NCI-H1436 (cell line): ENCODE measurements around the gene SOX6.
"Not testable (repeated sequence)": the region's sequence is repeated elsewhere in the genome, so short reads cannot be mapped to it uniquely, and the experiment has no call there.

ENCODE experiments used
- DNase-seq: peaks from one replicate; lab custom pipeline; 2025; lab: John Stamatoyannopoulos, UW

Gene SOX6

GRCh38 chr11:16356057-16356760 is at the start of gene SOX6:
SOX6 (minus strand) TSS chr11:16356546; CDS start chr11:16341248, 15,298 bp downstream.
- DNase-seq: no peak

DNA sequence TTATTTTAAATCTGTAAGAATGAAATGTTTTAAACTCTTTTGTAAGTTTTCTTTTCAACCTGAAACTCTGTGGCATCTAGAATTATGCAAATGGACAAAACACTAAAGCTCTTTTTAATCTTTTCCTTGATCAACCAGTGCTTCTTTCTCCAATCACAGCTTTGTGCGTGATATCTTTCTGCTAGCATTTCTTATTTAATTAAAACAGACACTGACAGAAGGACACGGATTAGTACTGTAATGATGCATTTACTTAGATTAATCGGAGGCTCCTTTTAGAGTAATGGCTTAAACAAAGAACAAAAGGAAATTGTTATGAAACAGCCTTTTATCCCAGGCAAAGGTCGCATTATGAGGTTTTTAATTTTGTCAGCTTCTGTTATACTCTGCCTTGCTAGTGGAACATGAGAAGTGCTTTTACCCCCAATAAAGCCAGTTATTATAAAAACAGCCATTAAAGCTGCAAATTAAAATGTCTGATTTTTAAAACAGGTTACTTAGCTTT is 48.5 kb upstream of the SOX6 start:
- peak; percentile 50 for DNase-seq

DNA sequence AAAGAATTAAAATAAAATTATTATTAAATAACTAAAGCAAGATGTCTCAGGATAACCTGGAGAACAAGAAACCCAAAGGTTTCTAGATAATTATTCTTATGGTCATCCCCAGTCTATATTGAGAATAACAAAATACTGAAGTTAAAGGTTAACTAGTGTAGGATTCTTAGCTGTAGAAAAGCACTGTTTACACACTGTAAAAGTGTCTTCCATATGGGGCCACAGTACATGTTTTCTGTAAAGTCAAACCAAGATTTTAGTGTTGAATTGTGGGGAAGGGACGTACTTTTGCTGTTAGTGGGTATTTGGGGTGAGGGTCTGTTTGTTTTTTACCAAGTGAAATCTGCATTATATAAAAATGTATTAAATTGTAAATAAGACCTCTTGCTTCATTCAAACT is 47.5 kb upstream of the SOX6 start:
- DNase-seq: no peak

DNA sequence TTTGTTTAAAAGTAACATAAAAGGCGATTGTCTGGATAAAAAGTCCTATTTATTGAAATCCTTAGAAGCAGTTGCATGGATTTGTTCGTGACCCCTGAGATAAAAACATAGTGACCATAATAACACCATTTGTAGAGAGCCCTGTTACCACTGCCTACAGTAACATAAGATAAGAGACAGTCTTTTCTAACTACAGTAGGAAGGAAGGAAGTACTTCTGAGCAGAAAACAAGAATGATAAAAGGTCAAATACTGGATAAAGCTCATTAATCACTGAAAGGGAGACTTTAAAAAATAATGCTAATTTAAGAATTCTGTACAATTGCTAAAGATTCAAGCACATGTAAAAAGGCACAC is 47.1 kb upstream of the SOX6 start:
- no peak for DNase-seq

GRCh38 chr11:16402654-16403447 is 46.5 kb upstream of the SOX6 start:
- no peak for DNase-seq

DNA sequence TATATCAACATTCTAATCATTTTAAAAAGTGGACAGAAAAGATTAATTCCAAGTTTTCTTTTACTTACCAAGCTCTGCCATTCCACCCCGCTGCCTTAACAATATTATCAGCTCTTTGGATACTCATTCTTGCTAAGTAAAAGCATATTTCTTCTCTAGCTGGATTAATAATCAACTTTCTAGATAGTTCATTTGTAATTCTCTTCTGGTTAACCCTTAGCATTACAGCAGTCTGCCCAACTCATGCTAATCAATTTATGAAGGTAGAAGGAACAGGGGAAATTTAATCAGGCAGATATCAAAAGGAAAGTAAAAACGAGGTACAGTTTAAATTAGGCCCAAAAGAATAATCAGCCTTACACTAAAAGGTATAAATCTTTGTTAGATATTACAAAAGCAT is 41.0 kb upstream of the SOX6 start:
- DNase-seq: no peak

DNA sequence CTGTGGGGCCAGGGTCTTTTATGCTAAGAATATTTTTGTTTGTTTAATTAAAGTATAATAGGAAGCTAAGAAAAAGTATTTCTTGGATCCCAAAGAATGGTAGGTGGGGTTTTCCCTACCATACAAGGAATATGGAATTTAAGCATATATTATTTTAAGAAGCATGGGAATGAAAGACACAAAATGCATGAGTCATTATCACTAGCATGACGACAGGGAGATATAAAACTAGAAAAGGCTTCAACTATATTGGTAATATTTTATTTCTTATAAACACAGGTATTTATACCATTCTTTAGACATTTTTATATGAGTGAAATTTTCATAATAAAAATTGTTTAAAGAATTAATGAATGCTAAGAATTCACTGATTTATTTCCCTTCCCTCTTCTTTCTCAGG is 39.3 kb upstream of the SOX6 start:
- DNase-seq: no peak

DNA sequence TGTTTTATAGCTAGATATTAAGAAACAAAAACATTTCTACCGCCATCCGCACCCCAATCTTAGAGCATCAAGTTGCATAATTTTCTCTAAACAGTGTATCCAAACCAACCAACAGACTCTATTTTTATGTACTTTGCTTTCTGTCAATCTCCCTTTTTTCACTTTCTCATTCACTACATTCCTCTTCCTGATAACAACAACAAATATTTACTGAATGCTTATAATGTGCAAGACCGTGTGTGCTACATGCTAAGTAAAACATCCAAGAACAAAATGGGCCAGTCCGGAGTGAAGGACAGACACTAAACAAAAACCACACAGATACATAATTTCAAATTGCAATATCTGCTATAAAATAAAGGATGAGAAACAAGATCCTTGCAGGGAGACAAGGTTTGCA is 38.6 kb upstream of the SOX6 start:
- DNase-seq: no peak

GRCh38 chr11:16393340-16393739 is 37.0 kb upstream of the SOX6 start:
- DNase-seq: no peak

- no peak for DNase-seq
These were observed 36.3 kb upstream of the SOX6 start for GRCh38 chr11:16392616-16393015.

- not testable (repeated sequence) for DNase-seq
These were observed 34.5 kb upstream of the SOX6 start for GRCh38 chr11:16390826-16391225.

GRCh38 chr11:16385099-16385498 is 28.8 kb upstream of the SOX6 start:
- no peak for DNase-seq

DNA sequence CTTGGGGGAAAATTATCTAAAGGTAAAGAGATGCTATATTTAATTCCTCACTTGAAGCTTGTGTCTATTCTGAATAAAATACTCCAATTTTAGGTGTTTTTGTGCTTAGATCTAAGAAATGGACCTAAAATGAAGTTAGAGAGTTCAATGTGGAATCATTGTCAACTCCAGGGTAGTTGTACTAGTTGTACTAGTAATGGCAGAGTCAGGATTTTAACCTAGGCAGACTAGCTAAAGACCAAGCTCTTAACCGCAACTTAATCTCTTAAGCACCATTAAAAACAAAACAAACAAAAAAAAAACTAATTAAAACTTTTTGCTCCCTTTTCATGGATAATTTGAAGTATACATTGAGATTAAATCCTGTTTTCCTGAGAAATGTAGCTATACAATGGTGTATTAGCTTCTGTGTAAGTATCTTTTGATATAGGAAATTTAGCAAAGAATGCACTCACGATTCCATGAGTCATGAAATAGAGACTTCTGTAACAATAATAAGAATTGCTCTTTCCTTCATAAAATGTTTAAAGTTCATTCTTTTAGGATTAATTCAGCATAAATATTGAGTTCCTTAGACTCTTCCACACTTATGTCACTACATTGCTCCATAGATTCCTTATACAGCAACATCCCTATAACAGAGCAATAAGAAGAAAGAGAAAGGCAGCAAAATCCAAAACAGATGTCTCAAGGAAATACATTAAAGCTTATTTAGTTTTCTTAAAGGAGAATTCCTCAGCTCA is 26.5 kb upstream of the SOX6 start:
- no peak for DNase-seq

- no peak for DNase-seq
These were observed 25.8 kb upstream of the SOX6 start for GRCh38 chr11:16382186-16382585.

GRCh38 chr11:16380941-16381568 is 24.7 kb upstream of the SOX6 start:
- no peak for DNase-seq

- no peak for DNase-seq
These were observed 22.6 kb upstream of the SOX6 start for GRCh38 chr11:16378906-16379305.

GRCh38 chr11:16377746-16378145 is 21.4 kb upstream of the SOX6 start:
- no peak for DNase-seq

DNA sequence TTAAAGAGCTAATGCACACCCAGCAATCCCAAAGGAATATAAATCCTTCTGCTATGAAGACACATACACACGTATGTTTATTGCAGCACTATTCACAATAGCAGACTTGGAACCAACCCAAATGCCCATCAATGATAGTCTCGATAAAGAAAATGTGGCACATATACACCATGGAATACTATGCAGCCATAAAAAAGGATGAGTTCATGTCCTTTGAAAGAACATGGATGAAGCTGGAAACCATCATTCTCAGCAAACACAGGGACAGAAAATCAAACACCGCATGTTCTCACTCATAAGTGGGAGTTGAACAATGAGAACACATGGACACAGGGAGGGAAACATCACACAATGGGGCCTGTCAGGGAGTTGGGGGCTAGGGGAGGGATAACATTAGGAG is 19.3 kb upstream of the SOX6 start:
- not testable (repeated sequence) for DNase-seq

- no peak for DNase-seq
These were observed 17.4 kb upstream of the SOX6 start for GRCh38 chr11:16373768-16374167.

- no peak for DNase-seq
These were observed 16.0 kb upstream of the SOX6 start for GRCh38 chr11:16372355-16372754.

- DNase-seq: no peak
These were observed 10.9 kb upstream of the SOX6 start for GRCh38 chr11:16367252-16367651.

DNA sequence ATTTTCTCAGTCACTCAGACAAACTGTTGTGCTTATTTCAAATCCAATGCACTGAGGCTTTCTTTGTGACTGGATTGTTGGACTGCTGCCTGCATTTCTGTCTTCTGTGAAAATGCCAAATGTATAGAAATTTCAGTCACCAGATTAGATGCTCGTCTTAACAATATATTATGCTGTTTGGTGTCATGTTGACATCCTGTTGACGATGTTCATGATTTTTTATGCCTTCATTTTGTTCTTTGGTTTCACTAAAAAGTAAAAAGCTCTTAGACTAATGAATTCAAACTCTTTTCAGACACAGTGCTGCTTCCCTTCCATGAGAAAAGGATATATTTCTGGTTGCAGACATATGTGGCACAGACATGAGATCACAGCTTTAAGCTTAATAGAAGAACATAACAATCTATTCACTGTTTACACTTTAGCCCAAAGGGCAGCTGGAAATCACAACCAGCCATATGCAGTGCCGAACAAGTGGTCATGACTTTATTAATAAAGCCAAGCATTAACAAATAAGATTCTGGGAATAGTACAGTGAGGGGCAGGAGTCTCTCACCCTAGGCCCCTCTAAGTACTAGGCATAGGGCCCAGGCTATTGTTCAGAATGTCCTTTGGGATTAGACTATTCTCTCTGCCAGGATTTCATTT is 9.4 kb upstream of the SOX6 start:
- no peak for DNase-seq
